Eye (tissue), 1 donor: ENCODE measurements around the gene LNX2.

ENCODE experiments used
- DNase-seq: peaks from one replicate; pipeline ENCODE4 v3.0.0-alpha.2; 2015

Gene LNX2

GRCh38 chr13:27500806-27501534 is 119.4 kb downstream of the LNX2 start:
- no peak for DNase-seq

GRCh38 chr13:27497563-27498230 is 122.6 kb downstream of the LNX2 start:
- DNase-seq: no peak

DNA sequence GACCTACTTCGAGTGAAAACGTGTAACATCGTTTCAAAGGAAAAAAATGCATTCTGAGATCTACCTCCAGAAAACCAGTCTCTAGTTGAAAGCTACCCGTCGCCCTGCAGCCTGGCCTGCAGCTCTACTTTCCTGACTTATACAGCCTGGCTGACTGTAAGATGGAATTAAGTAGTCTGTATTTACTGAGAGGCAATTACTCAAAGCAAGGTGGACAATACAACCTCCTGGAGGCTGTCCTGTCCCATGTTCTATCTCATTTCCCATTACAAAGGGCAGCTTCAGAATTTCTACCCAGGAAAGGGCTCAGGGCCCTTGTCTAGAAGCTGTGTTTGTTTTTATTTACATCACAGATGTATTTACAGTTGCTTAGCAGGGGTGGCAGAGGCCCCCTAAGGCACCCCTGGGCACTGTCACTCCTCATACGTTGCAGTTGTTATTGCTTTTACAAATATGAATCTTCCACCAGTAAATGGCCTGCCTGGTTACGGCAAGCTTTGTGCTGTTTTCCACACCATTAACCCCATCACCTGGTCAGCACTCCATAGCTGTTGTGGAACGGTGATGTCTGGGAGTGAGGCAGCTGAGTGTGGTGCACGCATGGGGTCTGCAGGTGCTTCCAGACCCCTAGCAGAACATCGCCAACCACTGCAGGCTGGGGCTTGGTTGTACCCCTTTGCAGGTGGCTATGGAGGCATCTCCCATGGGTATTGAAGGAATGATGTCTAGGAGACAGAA is 123.6 kb downstream of the LNX2 start:
- peak; percentile 54 for DNase-seq

DNA sequence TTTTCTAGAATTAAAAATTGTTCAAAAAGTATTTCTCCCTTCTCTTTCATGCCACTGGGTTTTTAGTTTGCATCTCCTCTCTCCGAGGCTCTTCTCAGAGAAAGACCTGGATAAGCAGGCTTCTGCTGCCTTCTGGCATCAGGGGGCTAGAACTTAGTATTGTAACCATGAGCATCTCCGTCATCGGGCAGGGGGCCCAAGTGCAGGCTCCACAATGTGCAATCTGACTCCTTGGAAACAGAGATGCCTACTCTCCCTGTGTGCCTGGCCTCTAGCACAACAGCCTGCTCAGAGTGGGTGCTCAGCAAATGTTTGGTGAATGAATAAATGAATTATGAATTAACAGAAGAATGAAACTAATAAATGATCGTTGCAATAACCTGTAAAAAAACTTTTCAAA is 124.3 kb downstream of the LNX2 start:
- no peak for DNase-seq
